ENCODE data around the gene TUBB2A.

The TUBB2A gene

GRCh38 chr6:3117912-3118352 lies 39.4 kb downstream of the TUBB2A start:
- DNase-seq: no peak

DNA sequence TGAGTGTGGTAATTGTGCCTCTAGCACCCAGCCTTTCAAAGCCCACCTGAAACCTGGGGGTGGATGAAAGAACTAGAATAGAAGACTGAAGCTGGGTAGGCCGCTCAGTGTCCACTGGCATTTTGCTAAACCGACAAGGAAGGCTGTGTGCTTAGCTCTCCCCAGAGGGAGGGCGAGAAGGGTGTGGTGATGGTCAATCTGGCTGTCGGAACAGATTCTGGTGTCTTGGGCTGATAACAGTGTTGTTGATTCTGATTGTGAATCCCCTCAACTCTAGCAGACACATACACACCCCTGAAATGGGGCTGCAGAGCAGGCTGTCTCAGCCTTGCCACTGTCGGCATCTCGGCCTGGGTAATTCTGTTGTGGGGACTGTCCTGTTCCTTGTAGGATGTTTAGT lies 43.0 kb downstream of the TUBB2A start:
- no peak for DNase-seq

DNA sequence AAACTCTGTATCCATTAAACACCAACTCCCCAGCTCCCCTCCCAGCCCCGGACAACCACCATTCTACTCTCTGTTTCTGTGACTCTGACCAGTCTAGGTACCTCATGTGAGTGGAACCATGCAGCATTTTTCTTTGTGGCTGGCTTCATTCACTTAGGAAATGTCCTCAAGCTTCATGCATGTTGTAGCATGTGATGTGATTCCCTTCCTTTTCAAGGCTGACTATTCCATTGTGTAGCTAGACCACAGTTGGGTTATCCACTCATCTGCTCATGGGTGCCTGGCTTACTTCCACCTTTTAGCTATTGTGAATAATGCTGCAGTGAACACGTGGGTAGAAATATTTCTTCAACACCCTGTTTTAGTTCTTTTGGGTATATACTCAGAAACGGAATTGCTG lies 47.6 kb downstream of the TUBB2A start:
- DNase-seq: no peak

- DNase-seq: no peak
Measured at GRCh38 chr6:3108746-3109414, 48.5 kb downstream of the TUBB2A start.
